Panc1 (cell line): Measurements from ENCODE around the gene VTI1A. TPM values are rescaled to one million over a fixed set of nuclear protein-coding genes. Genes with fewer than 3 reads are reported as not detected.
"Not testable (repeated sequence)": the region's sequence is repeated elsewhere in the genome, so short reads cannot be mapped to it uniquely, and the experiment has no call there.

Experiments
- ATAC-seq: fragments of 200-7000 bp; cut with Tn5 transposase; 2 replicates; pipeline ENCODE4 v1.9.1; 2020; ENCODE audit warnings: mild to moderate bottlenecking, moderate library complexity
- BruUV-seq: library from RNA; stranded (reverse); fragments of 400-500 nt; replicated peaks from 2 replicates; lab custom pipeline; 2021; lab: Mats Ljungman, UMichigan
- CTCF ChIA-PET: fragments of 300-600 bp; sonication (Branson Sonifier 250); formaldehyde crosslinking; loops from one replicate; lab custom pipeline; 2022; ENCODE audit warnings: antibody characterized with exemption; lab: Charles Lee
- POLR2A ChIA-PET: fragments of 300-600 bp; sonication (Branson Sonifier 250); formaldehyde crosslinking; loops from one replicate; lab custom pipeline; 2022; ENCODE audit warnings: antibody characterized with exemption; lab: Charles Lee
- DNase-seq: peaks from one replicate; pipeline ENCODE4 v3.0.0-alpha.2; 2010; ENCODE audit warnings: low read depth, low spot score
- H3K27ac ChIP-seq: 2 replicates; pipeline ENCODE4 v1.5.1; 2011; ENCODE audit warnings: mild to moderate bottlenecking, low read length, inconsistent platforms
- H3K27me3 ChIP-seq: fragments of 200-500 bp; sonication (Bioruptor generic); 2 replicates; pipeline ENCODE4 v1.6.0; 2014; ENCODE audit warnings: low read length, inconsistent platforms; ENCODE audit not compliant: control insufficient read depth, insufficient read depth
- H3K36me3 ChIP-seq: fragments of 200-500 bp; sonication (Bioruptor generic); 2 replicates; pipeline ENCODE4 v1.5.1; 2014; ENCODE audit warnings: inconsistent platforms, mild to moderate bottlenecking, low read length, moderate library complexity; ENCODE audit not compliant: control insufficient read depth, insufficient read depth
- H3K4me1 ChIP-seq: 2 replicates; pipeline ENCODE4 v1.5.1; 2011; ENCODE audit warnings: inconsistent platforms, mild to moderate bottlenecking, low read length, moderate library complexity; ENCODE audit not compliant: control insufficient read depth, insufficient read depth
- H3K4me3 ChIP-seq, 2 experiments: 2 replicates each; pipeline ENCODE4 v1.5.1; 2011 to 2012; ENCODE audit warnings: low read depth in 2 of 2, low read length in 2 of 2, mild to moderate bottlenecking in 2 of 2, inconsistent platforms in 1 of 2, moderate library complexity in 1 of 2
- H3K9me3 ChIP-seq: fragments of 200-500 bp; sonication (Bioruptor generic); 2 replicates; pipeline ENCODE4 v1.5.1; 2014; ENCODE audit warnings: low read depth, mild to moderate bottlenecking, inconsistent platforms, low read length, moderate library complexity; ENCODE audit not compliant: control insufficient read depth, insufficient read depth
- POLR2AphosphoS5 ChIP-seq: IDR thresholded peaks from 2 replicates; pipeline ENCODE4 v1.6.1; 2012; ENCODE audit warnings: mild to moderate bottlenecking, low read depth, low read length, moderate library complexity
- SIN3A ChIP-seq: IDR thresholded peaks from 2 replicates; pipeline ENCODE4 v1.6.1; 2012; ENCODE audit warnings: low read depth, mild to moderate bottlenecking, low read length, moderate library complexity, borderline replicate concordance; ENCODE audit not compliant: insufficient read depth
- TCF7L2 ChIP-seq: IDR thresholded peaks from 2 replicates; pipeline ENCODE4 v1.6.1; 2011; ENCODE audit warnings: mild to moderate bottlenecking, low read depth, low read length, inconsistent platforms
- in situ Hi-C: cut with HindIII; loops from 2 replicates; pipeline ENCODE4 v1.10.0; 2016; ENCODE audit warnings: low sequenced_read_pairs, low pct_unique_long_range_greater_than_20kb
- intact Hi-C: fragments of 100-400 bp; cut with micrococcal nuclease; formaldehyde crosslinking; loops from one replicate; pipeline ENCODE4 v1.10.0; 2022; ENCODE audit not compliant: unreplicated experiment
- total RNA-seq: library from RNA; stranded (reverse); gene quantifications from one replicate; pipeline ENCODE4 v1.2.1, GENCODE V29; 2021; ENCODE audit not compliant: unreplicated experiment
- TF ChIP-seq, protein P1 (sequence below): fragments of 450-650 bp; IDR thresholded peaks from 2 replicates; pipeline ENCODE4 v1.5.1; 2017; ENCODE audit warnings: mild to moderate bottlenecking
- TF ChIP-seq, protein P2 (sequence below), 2 experiments: IDR thresholded peaks; 2 replicates each; pipeline ENCODE4 v1.6.1; 2011 to 2012; ENCODE audit warnings: low read depth in 2 of 2, control low read depth in 1 of 2, low read length in 1 of 2, mild to moderate bottlenecking in 1 of 2, moderate library complexity in 1 of 2; ENCODE audit not compliant: insufficient read depth in 1 of 2

The VTI1A gene
- total RNA-seq, 1 experiment from 2014 or later, result 36.3 TPM

DNA sequence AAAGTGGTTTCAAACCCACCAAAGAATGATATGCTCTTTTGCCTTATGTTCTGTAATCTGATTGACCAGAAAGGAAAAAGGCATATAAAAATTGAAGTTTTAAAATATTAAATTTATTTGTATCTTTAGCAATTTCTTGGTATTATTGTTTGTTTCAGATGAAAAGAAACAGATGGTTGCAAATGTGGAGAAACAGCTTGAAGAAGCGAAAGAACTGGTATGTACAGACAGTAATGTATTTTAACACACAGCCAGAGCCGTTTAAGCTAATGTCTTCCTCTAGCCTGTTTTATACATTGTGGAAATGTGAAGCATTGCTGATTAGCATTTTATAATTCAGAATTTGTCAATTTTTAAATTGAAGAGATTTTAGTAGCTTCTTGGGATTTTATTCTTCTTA is 13.4 kb downstream of the VTI1A start:
- ChIA-PET CTCF (no interaction called here), POLR2A (no interaction called here)
- Histone ChIP-seq H3K27ac (peak overlapping the region; percentile 70; the same call in 1 of the 2 replicates), H3K36me3 (peaks cover 7% of the 10 kb centered on the region; the same call in 1 of the 2 replicates), H3K4me1 (no peaks in the 10 kb centered on the region), H3K4me3 (no peak overlapping the region), H3K27me3 (no peaks in the 10 kb centered on the region), H3K9me3 (no peaks in the 10 kb centered on the region)
- ATAC-seq (no peak), DNase-seq (no peak)
- intact Hi-C loops, result no loop called here
- in situ Hi-C loops, result no loop called here
- BruUV-seq, result no TSS peak
- TF ChIP-seq, protein P1, sequence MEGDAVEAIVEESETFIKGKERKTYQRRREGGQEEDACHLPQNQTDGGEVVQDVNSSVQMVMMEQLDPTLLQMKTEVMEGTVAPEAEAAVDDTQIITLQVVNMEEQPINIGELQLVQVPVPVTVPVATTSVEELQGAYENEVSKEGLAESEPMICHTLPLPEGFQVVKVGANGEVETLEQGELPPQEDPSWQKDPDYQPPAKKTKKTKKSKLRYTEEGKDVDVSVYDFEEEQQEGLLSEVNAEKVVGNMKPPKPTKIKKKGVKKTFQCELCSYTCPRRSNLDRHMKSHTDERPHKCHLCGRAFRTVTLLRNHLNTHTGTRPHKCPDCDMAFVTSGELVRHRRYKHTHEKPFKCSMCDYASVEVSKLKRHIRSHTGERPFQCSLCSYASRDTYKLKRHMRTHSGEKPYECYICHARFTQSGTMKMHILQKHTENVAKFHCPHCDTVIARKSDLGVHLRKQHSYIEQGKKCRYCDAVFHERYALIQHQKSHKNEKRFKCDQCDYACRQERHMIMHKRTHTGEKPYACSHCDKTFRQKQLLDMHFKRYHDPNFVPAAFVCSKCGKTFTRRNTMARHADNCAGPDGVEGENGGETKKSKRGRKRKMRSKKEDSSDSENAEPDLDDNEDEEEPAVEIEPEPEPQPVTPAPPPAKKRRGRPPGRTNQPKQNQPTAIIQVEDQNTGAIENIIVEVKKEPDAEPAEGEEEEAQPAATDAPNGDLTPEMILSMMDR, result no peak
- TF ChIP-seq, protein P2, sequence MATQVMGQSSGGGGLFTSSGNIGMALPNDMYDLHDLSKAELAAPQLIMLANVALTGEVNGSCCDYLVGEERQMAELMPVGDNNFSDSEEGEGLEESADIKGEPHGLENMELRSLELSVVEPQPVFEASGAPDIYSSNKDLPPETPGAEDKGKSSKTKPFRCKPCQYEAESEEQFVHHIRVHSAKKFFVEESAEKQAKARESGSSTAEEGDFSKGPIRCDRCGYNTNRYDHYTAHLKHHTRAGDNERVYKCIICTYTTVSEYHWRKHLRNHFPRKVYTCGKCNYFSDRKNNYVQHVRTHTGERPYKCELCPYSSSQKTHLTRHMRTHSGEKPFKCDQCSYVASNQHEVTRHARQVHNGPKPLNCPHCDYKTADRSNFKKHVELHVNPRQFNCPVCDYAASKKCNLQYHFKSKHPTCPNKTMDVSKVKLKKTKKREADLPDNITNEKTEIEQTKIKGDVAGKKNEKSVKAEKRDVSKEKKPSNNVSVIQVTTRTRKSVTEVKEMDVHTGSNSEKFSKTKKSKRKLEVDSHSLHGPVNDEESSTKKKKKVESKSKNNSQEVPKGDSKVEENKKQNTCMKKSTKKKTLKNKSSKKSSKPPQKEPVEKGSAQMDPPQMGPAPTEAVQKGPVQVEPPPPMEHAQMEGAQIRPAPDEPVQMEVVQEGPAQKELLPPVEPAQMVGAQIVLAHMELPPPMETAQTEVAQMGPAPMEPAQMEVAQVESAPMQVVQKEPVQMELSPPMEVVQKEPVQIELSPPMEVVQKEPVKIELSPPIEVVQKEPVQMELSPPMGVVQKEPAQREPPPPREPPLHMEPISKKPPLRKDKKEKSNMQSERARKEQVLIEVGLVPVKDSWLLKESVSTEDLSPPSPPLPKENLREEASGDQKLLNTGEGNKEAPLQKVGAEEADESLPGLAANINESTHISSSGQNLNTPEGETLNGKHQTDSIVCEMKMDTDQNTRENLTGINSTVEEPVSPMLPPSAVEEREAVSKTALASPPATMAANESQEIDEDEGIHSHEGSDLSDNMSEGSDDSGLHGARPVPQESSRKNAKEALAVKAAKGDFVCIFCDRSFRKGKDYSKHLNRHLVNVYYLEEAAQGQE (IDR thresholded peaks at IDR 0.05; ENCODE audit: insufficient read depth in 1 of 2, low read depth in 2 of 2, low read length in 1 of 2), result no peak
- TF ChIP-seq TCF7L2 (no peak), POLR2AphosphoS5 (no peak), SIN3A (no peak)

DNA sequence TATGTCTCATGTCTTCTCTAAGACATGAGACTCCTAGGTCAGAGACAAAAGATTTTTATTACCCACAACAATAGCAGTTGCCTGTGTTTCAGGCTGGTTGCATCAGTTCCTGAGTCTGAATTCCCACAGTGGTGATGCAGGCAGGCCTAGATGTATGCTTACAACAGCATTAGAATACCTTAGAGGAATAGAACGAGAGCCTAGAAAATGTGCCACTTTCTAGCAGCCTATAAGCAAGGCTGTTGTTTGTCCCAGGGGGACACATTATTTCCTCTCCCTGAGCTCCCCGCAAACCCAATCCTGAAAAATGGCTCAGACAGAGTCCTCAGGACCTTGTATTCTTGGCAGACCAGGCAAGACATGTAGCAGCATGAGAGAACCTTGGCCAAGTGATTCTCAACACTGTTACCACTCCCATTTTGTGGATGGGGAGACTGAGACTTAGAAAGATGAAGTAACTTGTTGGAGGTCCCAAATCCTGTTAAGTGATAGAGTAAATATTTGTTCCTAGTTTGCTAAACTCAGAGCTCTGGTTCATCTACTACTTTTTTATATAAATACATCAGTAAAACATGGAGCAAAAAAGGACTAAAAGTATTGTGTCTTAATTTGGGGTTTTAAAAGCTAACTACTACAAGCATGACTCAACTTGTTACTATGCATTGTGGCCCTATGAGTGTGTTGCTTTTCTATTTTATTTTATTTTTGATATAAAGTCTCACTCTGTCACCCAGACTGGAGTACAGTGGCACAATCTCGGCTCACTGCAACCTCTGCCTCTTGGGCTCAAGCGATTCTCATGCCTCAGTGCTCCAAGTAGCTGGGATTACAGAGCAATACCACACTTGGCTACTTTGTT is 14.2 kb downstream of the VTI1A start:
- H3K27ac ChIP-seq, result peak overlapping the region; percentile 70; the same call in 1 of the 2 replicates
- BruUV-seq, result no TSS peak
- intact Hi-C loops, result no loop called here
- in situ Hi-C loops, result no loop called here
- peak; percentile 86 for DNase-seq
- no peak overlapping the region for H3K4me3 ChIP-seq
- H3K9me3 ChIP-seq, result no peaks in the 10 kb centered on the region
- no peak for ATAC-seq
- H3K4me1 ChIP-seq, result no peaks in the 10 kb centered on the region
- POLR2A ChIA-PET, result no interaction called here
- CTCF ChIA-PET, result no interaction called here
- H3K27me3 ChIP-seq, result no peaks in the 10 kb centered on the region
- H3K36me3 ChIP-seq, result peaks cover 10% of the 10 kb centered on the region; the same call in 1 of the 2 replicates
- TF ChIP-seq, protein P1, result no peak
- TF ChIP-seq POLR2AphosphoS5 (no peak), TCF7L2 (0 out of 2 replicates have a peak, but pooled peaks have one; percentile 20), SIN3A (no peak)
- TF ChIP-seq, protein P2 (IDR thresholded peaks at IDR 0.05; ENCODE audit: insufficient read depth in 1 of 2, low read depth in 2 of 2, low read length in 1 of 2), result no peak

DNA sequence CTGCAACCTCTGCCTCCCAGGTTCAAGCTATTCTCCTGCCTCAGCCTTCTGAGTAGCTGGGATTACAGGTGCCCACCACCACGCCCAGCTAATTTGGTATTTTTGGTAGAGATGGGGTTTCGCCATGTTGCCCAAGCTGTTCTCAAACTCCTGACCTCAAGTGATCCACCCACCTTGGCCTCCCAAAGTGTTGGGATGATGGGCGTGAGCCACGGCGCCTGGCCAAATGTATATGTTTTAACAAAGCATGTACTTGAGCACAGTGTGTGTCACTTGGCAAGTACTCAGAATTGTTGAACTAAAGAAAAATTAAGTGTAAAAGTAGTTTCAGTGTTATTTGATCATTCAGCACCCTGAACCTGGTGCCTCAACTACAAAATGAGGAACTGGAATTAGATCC is 17.1 kb downstream of the VTI1A start:
- H3K4me3 ChIP-seq, H3K27me3 ChIP-seq, POLR2A ChIA-PET, in situ Hi-C loops, BruUV-seq, DNase-seq, intact Hi-C loops, H3K4me1 ChIP-seq, H3K9me3 ChIP-seq, ATAC-seq, H3K27ac ChIP-seq, CTCF ChIA-PET: not testable (repeated sequence)
- peaks cover 10% of the 10 kb centered on the region; the same call in 1 of the 2 replicates for H3K36me3 ChIP-seq
